Right lung (tissue), 5 donors: ENCODE data around the gene SHB. TPM values are rescaled to one million over a fixed set of nuclear protein-coding genes. Genes with fewer than 3 reads are reported as not detected.
"Not testable (repeated sequence)": the region's sequence is repeated elsewhere in the genome, so short reads cannot be mapped to it uniquely, and the experiment has no call there.

ENCODE experiments used
- DNase-seq, 2 donors: peaks; one replicate each; pipeline ENCODE4 v3.0.0-alpha.2; 2013
- polyA plus RNA-seq, 5 donors: library from polyadenylated mRNA; unstranded; fragments of 120-200 nt; gene quantifications; one replicate each; pipeline versions ENCODE4 v1.2.1 to v1.2.3, GENCODE V29; 2013; ENCODE audit warnings: inconsistent platforms in 1 of 5, low replicate concordance in 1 of 5; ENCODE audit not compliant: insufficient read length in 5 of 5, insufficient read depth in 1 of 5

Gene SHB
- polyA plus RNA-seq, 5 donors = 14.6 to 24.9 (median 20.4) TPM

DNA sequence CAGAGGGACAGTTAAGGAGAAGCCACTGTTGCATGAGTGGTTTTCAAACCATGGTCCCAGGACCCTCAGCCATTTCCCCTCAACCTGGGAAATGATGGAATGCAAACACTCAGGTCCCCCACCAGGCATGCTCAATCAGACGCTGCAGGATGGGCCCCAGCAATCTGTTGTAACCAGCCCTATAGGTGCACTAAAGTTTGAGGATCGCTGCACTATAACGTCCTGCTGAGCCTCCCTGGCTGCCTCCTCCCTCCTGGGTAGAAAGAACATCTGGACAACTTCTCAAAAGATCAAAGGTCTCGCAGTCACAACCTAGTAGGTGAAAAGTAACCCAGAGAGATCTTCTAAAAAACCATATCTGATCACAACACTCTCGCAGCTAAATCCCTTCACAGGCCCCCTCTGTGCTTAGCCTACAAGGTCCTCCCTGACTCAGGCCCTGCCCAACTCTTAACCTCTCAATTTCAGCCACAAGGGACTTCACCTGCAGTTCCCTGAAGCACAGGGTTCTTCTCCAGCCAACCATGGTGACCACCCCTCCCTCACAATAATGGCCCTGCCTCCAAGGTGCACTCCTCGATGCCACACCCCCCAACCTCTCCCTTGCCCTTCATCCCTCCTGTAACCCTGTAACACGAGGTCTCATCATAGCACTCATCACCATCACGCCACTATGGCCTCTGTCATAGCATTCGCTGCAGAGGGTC is 3.5 kb downstream of the SHB start:
- DNase-seq = no peak

DNA sequence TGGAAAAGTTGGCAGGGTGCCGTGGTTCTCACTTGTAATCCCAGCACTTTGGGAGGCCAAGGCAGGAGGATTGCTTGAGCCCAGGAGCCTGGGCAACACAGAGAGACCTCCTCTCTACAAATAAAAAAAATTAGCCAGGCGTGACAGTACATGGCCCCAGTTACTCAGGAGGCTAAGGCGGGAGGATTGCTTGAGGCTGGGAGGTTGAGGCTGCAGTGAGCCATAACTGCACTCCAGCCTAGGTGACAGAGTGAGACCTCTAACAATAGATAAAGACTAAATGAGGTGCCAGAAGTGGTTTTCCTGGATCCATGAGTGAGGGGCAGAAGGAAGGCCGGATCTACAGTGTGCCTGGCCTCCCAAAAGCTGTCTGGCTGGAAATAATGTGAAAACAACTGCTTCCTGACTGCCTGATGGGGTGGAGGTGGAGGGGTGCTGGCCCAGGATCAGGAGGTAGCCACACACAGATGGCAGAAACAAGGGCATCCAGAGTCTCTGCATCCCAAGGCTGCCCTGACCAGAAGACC is 4.1 kb downstream of the SHB start:
- DNase-seq = no peak

DNA sequence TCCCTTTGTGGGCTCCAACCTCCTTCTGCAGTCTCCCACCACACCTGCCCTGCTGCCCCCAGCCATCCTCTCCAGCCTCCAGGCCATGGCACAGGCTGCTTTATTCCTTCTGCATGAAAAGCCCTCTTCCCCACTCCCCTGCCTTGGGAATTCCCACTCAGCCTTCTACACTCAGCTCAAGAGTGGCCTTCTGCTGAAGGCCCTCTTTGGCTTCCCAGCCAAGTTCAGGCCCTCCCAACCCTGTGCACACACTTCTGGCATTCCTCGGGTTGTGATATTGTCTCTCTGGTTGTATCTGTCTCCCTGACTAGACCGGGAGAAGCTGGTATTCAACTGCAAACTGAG is 5.7 kb downstream of the SHB start:
- DNase-seq = no peak

DNA sequence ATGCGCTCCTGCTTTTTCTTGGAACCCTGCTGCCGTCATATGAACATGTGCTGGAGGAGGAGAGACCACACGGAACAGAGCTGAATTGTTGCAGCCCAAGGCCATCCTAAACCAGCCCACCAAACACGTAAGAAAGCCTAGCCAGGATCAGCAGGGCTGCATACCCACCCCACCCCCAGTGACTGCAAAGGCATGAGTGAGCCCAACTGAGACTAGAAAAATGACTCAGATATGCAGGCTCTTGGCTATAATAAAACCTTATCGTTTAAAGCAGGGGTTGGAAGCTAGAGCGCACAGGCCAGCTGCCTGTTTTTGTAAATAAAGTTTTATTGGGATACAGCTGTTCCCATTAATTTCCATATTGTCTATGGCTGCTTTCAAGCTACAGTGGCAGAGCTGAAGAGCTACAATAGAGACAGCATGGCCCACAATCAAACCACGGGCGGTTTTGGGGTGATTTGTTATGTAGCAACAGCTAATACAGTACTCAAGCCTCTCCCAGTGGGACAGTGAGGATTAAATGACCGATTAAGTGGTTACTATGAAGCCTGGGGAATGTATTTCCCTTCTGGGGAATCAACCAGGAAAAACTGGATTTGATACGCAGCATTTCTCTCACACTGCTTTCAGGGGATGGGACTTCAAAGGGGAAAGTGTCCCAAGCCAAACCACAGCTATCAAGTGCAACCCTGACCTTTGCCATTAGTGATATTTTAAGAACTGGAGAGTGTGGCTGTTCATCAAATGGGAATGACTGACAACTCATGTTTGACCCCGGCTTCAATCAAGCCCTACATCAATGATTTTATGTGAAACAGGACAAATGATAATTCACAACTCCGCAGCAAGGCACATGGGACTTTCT is 6.3 kb downstream of the SHB start:
- DNase-seq = no peak

DNA sequence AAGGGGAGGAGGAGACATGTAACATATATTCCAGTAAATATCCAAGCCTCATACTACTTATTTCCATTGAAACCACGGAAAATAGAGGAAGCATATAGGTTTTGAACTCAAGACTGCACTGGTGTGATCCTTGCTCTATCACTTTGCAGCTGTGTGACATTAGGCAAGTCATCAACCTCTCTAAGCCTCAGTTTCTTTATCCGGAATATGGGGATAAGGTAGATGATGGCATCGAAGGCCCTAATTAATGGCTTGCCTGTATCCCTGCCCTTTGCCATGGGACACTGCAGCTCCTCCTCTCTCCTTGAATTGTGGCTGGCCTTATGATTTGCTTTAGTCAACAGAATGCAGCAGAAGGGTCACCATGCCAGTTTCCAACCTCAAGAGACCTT is 6.9 kb downstream of the SHB start:
- no peak for DNase-seq

DNA sequence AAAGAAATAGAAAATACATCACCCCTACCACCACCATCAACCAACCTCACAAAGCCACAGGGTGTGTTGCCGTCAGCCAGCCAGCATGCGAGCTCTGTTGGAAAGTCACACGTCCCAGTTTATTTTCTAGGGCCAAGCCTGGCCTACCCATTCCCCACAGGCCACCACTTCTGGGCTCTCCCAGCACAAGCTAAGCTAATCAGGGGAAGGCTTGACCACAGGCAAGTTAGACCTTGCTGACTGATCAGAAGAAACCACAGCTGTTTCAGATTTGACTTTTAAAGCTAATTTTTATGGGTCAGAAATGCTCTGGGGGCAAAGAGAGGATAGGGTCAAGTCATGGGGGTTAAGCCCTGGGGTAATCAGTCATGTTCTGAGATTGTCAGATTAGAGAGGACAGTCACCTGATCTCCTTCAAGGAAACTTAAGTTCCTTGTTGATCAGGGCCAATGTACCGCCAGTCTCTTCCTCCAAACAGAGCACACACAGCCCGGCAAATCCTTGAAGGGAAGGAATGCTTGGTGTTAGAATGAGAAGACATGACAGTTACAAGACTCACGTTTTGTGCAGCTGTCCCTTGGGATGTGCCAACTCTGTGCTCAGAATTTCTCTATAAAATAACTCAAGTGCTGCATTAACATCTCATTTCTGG is 7.6 kb downstream of the SHB start:
- no peak for DNase-seq

DNA sequence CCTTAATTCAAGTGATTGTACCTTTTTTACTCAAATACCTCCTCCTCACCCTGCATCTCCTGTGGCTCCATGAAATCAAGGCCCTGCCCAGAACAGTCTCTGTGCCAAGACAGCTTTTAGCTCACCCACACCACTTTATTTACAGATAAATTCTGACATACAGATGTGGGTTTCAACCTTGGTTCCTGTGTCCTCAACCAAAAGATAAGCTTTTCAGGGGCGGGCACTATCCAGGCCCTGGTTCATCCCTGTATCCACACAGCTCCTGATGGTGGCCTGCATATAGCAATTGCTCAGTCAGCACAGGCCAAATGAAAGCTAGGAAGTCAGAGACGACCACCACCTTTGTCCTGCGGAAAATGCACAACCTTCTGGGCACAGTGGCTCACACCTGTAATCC is 8.3 kb downstream of the SHB start:
- no peak for DNase-seq

DNA sequence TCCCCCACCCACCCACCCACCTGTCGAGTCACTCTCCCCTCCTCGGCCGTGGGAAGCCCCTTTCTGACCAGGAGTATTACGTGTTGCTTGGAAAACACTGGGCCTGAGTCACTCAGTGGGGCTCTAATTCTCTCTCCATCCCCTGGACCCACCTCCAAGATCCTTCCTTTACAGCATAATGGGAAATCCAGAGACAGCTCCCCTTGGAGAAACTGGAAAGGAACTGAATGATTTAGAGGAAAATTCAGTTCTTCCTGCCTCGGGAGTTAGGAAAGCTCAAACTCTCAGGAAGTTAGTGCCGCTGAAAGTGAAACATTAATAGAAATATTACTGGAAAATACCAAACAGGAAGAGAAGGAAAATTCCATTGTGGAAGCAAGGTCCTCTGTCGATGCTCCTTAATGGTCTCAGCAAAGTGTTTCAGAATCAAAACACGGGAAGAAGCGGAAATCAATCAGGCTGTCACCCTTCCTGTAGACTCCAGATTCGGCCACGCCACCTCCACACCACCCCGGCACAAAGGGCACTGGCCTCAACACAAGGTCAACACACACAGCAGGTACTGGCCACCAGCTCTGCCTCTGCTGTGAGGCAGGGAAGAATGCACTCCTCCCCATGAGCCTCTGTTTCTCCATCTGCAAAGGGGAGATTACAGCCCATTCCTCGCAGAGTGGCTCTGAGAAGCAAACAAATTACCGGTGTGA is 9.6 kb downstream of the SHB start:
- DNase-seq = no peak

DNA sequence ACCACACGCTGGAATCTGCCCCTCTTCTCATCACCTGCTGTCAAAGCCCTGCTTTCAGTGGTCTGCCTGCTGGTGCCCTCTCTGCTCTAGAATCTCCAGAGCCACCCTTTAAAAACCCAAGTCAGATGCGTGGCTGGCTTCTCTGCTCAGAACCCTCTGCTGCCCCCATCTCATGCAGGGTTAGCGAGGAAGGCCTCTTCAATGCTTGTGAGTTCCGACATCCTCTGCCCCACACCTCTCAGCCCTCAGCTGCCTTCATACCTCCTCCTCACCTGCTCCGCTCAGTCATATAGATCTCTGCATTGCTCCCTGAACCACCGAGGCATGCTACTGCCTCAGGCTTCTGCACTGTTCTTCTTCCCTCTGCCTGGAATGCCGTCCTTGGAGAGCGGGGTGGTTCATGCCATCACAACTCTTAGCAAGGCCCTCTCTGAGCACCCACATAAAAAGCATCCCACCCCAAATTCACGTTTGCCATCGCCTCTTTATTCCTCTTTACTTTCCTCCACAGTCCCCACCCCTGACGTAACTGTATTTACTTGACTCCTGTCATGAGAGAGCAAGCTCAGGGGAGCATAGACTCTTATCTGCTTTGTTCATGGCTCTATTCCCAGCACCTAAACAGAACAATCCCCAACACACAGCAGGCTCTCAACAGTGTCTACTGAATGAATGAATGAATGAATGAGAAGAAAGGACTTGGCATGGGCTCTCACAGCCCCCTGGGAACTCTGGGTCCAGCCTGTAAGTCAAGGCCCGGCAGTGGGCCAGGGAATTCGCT is 10.4 kb downstream of the SHB start:
- no peak for DNase-seq

DNA sequence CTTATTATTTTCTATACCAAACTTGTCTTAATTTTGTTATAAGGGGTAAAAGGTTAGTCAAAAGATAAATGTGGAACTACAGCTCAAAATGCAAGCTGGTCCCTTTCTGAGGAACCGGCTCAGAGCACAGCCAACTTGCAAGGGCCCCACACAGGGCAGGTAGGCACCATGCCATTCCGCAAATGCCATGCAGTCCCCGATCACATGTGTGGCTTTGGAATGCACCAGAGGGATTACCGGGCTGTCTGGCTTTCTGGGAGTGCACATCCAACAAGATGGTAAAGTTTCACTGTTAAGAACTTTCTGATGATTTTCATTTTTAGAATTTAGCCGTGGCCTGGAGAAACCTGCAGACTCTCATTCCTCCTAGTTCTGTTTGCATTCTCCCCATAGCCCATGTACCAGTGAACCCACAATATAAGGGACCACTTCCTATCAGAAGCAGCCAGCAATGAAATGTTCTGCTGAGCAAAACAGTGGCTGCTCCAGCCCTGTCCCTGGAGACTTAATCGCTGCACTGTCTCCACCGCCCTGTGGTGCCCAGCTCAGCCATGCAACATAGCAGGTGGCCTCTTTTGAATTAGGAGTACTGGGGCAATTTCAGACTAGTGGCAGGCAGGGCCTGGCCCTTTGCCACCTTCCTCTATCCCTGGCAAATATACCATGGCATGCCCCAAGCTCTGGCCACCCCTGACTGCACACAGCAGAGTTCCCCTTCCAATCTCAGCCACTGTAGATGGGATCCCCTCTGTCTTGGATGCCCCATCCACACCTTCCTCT is 11.4 kb downstream of the SHB start:
- DNase-seq = no peak

DNA sequence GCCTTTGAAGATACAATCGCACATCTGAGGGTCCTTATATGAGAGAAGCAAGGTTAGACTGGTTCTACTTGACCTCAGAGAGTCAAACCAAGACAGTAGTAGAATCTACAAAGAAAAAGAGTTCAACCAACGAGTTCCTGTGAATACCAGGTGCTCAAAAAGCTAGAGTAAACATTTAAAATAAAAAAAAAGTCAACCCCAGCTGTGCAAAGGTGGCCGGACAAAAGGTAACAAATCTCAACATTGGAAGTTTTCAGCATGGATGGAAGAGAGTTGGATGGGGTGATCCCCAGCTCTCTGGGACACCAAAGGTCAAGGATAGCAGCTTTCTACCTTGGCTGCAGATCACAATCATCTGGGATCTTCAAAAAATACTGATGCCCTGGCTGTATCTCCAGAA is 14.4 kb downstream of the SHB start:
- DNase-seq = no peak

DNA sequence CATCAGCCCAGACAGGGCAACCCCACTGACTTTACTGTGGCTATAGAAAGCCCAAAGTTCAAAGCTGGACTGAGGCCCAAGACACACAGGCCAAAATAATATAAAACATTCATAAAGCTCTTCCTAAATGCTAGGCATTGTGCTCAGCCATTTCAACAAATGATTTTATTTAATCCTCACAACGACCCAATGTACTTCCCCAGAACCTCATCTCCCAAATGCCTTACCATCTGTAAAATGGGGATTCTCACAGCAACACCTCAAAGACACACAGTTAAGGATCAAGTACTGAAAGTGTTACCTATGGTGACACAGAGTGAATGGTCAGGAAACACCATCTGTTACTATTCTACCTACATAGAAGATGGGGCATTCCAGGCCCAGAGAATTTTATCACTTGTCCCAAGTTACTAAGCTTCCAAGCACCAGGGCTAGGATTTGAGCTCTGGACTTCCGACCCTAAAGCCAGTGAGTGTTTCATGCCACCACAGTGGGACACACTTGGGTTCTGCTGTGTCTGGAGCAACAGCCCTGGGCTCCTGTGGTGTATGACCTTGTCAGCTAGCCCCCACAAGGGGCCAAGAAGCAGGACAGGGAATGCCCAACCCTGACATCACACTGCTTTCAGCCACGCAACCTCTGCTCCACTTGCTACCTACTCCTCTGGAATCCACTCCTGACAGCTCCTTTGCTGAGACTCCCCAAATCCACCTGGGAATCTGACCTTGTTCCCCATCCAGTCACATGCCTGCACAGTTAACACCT is 15.1 kb downstream of the SHB start:
- DNase-seq = no peak

DNA sequence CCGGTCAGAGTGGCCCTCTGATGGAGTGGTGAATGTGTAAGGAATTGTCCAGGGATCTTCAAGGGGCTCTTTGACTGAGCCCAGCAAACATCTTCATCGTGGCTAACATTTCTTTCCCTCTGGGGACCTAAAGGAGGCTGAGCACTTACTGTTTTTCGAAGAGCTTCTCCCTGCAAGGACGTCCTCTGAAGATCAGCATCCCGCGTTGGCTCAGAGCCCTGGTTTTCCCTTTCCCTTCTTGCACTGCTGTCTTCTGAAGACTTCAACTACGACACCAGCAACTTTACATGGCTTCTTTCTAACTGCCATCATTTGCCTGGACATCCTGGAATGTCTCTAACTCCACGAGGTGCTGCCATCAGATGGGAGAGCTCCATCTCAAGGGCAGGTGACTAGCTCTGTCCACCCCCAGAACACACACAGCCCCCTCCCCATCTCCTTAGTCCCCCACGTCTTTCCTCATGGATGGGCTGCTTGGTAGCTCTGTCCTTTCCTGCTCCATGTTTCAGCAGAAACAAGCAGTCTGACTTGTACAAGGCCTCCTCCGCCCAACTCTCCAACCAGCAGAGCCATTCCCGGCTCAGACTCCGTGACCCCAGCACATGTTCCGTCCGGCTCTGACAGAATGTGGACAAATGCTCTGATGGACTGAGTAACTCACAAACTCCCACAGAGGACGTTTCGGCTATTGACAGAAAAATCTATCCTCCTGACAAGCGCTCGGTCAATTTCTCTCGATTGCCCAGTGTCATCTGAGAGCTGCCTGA is 17.1 kb downstream of the SHB start:
- no peak for DNase-seq

DNA sequence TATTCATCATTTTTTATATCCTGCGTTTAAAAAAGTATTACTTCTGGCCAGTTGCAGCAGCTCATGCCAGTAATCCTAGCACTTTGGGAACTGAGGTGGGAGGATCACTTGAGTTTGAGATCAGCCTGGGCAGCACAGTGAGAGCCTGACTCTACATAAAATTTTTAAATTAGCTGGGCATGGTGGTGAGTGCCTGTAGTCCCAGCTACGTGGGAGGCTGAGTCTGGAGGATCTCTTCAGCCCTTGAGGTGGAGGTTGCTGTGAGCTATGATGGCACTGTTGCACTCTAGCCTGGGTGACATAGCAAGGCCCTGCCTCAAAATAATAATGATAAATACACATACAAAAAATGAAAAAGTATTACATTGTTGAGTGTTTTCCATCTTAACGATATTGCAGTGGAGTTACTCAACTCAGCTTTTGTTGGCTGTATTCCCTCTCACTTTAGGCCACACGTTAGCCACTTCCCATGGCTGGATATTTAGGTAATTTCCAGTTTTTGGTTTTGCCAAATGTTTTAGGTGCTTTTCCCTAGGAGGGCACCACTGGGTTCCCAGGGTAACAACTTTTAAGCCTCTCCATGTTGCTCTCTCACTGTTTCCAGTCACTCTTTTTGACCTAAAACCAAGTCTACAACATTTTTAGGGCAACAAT is 20.6 kb downstream of the SHB start:
- DNase-seq = no peak

DNA sequence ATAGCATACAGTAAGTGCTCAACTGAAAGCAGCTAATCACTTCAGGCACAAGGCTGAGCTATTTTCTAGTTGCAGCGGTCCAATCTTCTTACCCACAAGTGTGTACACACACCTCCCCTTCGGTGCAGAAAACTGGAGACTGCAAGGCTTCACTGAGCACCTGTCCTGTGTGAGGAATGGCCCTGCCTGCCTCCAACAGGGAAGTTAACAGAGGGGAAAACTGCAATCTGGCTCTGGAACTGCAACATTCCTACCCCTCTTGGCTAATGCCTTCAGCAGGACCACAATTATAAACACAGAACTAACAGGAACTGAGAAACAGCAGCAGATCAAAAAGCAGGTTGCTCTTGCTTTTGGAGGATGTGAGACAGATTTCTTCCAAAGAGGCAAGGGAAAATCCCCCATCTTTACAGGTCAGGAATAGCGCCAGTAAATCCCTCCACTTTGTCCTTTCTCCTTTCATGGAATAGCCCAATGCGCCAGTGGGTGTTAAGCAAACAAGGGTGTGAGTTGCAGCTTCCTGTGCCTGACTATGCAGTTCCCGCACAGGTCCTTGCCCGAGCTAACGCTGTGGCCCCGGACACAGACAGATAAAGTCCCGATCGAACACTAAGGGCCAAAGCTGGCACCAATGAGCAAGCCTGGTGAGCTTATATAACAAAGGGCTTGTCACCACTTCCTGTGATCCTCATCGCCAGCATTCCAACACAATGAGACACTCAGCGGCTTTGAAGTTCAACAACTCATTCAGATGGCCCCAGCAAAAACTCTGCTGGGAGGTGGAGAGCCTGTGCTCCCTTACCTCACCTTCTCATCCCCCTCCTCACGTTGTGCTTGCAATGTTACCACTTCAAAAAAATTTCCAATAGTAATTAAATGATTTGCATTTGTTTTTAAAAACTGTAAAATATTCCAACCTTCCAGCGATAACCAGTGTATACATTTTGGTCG is 21.5 kb downstream of the SHB start:
- peak; percentile 50 to 51 for DNase-seq

DNA sequence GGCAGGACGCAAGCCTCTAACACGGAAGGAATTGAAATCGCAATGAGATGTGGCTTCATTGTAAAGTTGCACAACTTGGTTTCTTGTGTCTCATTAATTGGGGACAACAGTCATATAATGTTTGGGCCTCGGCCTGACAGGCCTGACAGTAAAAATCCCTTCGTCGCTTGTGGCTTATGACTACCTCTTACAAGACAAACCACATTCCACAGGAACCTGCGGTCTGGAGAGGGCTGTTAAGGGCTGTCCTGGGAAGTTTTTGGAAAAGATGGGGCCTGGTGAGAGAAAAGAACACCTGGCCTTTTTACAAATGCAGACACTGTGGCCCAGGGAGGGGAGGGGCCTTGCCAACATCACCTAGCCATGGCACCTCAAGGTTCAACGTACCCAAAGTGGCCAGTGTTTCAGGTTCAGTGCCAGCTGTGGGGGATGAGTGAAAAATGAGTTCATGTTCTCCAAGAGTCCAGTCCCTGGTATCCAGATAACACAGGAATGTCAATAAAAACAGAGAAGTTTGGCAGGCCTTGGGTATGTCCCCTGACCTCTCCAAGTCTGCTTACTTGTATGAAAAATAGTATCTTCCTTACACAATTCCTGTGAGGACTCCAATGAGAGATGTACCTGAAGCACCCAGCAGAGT is 22.2 kb downstream of the SHB start:
- no peak for DNase-seq

DNA sequence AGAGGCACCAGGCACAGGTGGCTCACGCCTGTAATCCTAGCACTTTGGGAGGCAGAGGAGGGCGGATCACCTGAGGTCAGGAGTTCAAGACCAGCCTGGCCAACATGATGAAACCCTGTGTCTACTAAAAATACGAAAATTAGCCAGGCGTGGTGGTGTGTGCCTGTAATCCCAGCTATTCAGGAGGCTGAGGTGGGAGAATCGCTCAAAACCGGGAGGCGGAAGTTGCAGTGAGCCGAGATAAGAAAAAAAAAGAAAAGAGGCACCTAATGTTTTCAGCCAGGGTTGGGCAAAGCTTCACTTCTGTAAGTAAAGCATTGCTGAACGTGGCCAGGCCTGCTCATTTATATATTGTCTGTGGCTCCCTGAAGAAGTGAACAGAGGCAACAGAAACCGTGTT is 23.1 kb downstream of the SHB start:
- not testable (repeated sequence) for DNase-seq
